Stimulated activated CD8-positive, alpha-beta memory T cell treated with anti-CD3 and anti-CD28 coated beads, Interleukin-7, amount 100 ng/mL, for 24 hours (primary cell): ENCODE measurements around the gene ADCY3.

ENCODE experiments used
- DNase-seq: peaks from one replicate; pipeline ENCODE4 v3.0.0-alpha.2; 2020; ENCODE audit warnings: low read depth

ADCY3 gene

DNA sequence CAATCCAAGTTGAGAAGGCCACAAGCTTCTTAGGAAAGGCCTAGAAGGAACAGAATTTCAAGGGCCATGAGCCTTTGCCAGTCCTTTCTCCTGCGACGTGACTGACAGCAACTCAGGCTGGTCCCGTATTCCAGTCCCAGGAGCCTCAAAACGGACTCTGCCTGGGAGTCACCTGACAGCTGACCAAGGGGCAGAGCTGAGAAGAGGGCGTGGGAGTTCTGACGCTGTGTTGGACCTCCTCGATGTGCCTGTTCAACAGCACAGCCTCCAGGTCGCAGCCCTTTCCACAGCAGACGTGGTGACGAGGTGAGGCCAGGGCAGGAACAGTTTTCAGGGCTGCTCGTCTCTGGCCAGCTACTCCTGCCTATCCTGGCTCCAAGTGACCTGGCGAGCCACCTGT, 89.3 kb downstream of the ADCY3 start:
- DNase-seq, result no peak

DNA sequence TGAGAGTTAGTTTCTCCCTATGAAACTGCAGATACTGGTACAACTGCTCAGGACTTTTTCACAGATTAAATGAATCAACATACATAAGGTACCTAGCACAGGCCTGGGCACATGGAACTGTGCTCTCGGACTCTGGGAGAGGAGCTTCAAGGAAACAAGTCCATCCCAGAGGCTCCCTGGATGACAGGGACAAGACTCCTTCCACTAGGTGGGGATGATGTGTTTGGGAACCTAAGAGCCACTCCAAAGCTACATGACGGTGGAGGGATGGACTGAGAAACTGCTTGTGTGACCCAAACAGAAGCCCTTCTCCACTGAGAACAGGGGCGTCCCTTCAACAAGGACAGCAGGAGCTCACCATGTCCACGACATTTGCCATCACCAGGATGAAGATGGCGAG, 89.7 kb downstream of the ADCY3 start:
- no peak for DNase-seq

DNA sequence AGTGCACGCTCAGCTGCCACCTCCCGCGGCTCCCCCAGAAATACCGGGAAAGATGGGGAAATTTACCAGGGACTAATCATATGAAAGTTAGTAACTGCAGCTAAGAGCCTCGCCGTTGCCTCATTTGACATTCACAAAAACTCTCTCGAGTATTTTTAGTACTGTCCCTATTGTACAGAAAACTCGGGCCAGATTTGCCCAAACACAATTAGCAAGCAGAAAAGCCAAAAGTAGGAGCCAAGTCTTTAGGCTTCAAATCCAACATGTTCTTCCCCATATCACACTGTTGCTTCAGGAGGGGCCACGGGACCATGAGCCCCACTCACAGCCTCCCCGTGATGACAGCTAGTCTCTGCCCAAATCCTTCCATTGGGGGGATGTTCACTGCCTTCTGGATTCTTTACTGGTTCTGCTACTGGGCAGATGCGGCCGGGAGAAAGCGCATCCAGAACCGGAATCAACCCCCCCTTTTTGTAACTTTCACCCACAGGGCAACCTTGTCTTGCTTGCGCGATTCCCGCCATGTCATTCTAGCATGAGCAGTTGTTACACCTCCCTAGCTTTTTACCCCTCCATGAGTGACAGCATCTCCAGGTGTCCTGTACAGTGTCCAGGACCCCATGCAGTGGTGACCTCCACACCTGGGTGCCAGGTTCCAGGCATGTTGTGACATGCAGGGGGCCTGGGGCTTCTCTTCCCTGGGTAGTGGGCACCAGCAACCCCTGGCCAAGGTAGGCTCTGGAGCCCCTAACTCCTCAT, 91.6 kb downstream of the ADCY3 start:
- DNase-seq, result no peak

DNA sequence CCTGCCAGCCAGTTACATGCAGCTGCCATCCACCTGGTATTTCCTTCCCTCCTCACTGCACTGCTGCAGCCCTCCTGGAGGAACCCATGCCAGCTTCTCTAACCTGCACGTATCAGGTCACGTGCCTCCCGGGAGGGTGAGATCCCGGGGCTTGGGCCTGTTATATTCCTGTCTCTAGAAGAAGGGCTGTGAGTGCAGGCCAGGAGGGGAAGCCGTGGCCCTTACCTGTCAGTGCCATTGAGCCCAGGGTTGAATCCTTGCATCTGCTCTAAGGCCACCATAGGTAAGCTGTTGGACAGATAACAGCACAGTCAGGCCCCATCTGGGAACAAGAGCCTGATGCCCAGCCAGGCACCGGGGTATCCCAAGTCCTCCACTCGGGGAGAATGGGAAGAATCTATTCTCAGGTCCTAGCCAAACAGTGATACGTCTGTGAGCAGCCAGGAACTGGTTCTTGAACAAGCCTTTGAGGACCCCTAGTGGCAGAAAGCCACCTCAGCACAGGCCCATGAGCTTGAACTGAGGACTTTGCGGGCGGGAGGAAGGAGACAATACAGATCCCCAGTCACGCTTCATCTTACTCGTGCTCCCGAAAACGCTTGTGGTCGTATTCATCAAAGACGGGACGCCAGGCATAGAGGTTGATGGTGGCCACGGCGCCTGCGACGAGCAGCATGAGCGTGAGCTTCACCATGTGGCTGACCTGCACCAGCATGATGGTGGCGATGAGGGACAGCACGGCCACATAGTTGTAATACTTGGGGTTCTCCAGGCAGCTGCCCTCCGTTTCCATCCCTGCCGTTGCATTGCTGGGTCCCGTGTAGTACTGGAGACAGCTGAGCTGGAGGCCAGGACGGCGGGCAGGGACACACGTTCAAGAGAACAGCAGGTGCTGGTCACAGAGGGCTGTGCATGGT, 92.5 kb downstream of the ADCY3 start:
- peak; percentile 48 for DNase-seq

DNA sequence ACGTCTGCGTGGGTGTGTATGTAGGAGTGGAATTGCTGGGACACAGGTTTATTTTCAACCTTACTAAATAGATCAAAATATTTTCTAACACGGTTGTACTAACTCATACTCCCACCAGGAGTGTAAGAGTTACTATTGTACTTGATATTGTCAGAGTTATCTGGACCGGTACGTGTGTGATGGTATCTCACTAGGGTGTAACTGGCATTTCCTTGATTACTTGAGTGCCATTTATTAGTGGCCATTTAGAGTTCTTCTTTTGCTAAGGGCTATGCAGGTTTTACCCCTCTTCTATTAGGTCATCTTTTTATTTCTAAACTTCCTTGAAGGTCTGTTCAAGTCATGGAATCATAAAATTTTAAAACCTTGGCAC, 93.3 kb downstream of the ADCY3 start:
- no peak for DNase-seq

DNA sequence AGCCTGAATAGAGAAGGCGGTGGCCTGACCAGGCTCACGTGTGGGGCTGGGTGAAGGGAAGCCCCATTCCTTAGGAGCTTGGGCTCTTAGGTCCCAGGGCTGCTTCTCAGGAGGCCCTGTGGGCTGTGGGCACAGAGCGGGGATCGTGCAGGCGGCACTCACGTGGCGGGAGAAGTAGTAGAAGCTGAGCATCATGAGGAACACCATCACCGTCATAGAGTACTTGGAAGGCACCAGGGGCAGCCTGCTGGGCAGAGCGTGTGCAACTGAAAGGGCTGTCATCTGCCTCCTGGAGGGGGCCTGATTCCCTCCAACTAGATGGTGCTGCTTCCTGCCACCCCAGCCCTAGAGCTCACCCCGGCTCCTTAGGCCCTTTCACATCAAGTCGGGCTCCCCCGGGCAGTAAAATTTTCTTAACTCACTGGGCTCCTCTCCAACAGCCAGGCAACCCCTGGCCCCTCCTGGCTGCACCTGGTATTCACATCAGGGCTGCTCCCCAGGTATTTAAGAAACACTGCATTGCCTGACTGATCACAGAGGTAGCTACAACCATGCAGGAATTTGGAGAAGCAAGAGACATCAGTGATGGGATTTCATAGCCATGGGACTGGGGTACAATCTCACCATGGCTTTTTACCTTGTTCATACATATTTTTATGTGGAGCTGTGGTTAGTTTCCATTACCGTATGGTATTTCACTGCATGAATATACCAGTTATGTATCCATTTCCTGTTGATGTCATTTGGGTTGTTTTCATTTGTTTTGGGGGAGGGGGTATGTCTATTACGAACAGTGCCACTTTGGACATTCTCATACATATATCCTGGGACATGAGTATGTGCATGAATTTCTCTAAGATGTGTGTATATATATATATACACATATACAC, 93.9 kb downstream of the ADCY3 start:
- no peak for DNase-seq

DNA sequence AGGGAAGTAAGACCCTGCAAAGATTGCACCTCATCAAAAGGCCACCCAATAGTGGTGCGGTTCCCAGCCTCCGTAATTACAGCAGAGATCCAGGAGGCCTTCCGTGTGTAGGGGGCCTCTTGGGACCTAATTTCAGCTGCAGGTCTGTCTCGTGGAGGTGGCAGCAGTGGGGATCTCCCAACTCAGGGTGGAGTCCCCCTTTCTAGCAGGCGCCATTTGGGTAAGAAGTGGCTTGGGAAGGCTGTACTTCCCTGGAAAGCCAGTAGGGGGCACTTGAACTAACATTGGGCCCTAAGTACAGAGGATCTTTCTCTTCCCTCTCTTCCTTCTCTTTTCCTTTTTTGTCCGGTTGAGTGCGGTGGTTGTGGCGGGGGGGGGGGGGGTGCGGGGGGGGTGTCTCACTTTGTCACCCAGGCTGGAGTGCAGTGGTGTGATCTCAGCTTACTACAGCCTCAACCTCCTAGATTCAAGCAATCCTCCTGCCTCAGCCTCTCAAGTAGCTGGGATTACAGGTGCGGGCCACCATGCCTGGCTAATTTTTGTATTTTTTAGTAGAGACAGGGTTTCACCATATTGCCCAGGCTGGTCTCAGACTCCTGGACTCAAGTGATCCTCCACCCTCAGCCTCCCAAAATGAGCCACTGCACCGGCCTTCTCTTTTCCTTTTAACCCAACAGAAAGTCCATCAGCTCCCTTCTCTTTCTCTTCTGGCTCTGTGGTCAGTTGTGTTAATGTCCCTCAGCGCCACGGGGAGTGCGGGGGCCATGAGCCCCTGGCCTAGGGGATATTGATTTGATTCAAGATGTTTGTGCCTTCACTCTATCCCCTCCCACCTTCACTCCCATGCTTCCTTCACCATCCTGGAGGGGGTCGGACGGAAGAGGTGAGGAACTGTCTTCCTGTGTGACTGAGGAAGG, 94.8 kb downstream of the ADCY3 start:
- no peak for DNase-seq

DNA sequence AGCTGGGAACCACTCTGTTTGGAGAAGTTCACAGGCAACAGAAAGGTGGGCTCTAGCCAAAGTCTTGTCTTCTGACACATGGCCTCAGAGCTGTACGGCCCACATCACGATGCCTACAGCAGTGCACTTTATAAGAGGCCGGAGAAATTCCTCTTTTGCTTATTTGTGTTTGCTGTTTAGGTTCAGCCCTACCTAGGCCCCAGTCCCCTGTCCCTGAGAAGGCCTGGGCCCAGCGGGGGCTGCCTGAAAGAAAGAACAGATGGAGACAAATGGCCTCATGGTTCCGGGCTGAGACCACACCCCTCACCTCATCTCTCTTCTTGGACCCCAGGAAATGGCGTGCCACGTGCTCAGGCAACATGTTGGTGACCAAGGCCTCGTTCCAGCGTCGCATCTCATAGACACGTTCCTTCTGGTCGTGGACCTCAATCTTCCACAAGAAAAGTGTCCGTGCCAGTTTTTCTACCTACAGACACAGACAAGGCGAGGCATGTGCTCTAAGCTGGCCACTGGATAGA, 95.9 kb downstream of the ADCY3 start:
- no peak for DNase-seq

DNA sequence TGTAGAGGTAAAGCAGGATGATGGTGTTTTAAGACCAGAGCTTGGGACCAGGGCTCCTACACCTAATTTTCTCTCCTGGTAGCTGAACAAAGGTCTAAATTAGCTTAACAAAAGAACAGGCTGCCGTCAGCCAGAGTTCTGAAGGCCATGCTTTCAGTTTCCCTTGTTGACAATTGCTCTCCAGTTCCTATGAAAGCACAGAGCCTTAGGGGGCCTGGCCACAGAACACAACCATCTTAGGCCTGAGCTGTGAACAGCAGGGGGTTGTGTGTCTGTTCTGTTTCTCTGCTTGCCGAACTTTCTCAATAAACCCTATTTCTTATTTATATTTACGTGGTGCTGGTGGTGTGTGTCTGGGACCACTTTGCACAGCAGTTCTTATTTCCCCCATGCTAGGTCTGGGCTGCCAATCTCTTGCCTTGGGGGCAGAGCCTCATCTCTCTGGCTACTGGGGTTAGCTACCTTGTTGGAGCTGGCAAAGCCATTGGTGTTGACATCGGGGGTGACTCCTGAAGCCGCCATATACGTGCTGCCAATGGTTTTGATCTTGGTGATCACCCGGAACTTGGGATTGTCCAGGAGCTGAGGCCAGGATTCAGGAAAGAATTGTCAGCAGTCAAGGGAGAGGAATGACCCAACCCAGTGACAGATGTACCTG, 97.9 kb downstream of the ADCY3 start:
- no peak for DNase-seq

DNA sequence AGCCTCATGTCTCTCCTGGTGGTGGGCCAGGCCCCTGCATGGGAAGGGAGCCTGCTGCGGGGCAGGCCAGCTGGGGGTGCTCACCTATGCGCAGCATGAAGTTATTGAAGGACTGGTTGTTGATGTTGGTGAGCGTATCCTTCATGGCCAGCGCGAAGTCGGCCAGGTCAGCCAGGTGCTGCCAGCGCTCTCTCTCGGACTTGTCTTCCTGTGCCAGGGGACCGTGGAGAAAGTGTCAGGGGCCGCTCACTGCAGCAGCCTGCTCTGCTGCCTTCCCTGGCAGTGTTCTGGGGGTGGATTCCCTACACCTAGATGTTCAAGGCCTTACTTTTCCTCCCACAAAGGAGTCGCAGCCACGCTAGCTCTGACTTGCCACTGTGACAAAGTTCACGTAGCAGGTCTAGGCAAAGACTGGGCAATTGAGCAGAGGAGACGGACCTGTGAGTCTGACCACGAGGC, 98.6 kb downstream of the ADCY3 start:
- DNase-seq, result no peak

DNA sequence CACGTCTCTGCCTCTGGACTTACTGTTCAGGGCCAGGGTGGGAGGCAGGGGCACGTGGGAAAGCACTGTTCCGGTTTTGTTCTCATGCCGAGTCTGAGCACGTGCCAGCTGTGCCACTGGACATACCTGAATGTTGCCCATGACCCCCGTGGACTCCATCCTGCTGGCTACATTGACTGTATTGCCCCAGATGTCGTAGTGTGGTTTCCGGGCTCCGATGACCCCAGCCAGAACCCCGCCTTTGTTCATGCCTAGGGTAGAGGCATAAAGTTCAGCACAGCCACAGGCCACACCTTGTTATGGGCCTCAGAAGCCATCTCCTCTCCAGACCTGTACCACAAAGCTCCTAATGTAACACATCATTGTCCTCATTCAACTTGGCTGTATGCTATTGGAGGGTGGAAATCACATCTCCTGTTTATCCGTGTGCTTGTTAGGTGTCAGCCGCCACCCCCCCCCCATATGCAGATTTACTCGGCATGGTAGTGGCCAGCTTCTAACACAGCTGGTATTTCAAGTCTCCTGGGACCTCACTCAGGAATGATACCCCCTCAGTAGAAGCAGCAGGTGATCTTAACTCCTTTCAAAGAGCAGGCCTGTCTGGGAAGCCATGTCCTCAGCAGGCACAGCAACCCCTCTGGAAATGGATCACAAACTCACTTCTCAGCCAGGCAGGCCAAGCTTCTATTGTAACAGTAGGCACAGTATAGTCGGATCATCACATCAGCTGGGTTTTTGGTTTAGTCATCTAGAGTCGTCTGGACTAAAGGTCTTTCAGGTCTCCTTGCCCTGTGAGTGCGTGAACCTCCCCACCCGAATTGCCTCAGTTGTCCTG, 99.2 kb downstream of the ADCY3 start:
- DNase-seq, result no peak

DNA sequence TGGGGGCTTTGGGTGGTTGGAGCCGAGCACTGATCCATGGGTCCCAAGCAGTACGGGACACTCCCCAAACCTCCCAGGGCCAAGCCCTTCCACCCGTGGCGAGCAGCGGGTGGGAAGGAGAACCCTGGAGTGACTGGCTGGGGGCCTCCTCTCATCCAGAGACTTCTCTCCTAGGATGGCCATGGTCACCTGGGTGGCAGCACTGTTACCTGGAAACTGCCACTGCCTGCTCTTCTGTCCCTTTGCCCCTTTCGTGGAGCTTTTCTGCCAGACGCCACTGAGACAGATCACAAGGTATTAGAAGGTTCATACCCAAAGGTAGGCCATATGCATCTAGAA, 99.9 kb downstream of the ADCY3 start:
- DNase-seq, result no peak

DNA sequence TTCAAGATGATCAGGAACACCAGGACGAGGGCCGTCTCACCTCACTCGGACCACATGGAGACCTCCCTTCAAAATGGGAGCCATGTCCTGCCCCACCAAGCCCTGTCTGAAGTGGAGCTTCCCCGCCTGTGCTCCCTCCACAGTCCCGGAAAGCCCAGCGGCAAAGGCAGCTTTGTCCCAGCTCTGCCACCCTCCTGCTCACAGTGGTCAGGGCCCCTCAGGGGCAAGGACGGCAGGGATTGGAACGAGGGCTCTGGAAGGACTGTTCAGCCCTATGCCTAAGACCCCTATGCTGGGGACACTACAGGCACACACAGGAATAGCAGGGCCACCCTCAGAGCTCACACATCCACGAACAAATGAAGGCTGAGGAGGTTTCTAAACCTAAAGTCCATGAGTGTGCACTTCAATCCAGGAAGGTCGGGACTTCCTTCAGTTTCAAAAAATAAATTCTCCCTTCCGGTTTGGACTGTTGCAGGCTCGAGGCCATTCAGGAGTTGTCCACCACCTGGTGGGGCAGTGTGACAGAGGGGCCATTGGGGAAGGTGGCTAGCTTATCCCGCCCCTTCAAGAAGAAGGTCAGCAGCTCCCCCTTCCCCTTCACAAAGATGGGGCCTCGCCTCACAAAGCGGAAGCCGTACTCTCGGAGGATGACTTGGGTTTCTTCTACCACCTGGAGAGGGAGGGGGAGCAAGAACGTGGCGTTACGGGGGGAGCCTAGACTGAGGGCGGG, 100.4 kb downstream of the ADCY3 start:
- DNase-seq, result no peak

DNA sequence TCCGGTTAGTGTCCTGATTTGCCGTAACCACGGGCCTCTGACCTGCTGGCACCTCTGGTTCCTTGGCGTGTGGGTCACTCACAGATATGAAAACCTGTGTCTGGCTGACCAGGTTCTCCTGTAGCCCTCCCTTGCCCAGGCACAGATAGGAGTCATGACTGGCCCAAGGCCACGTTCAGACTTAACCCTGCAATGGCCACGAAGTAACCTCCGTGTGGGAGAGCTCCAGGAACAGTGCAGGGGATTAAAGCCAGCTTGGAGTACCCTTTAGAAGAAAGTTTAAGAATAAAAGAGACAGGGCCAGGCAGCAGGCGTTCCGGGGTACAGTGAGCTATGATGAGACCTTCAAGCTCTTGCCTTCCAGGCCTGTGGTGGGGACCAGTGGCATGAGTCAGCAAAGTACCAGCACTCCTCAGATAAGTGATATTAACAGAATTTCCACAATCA, 101.3 kb downstream of the ADCY3 start:
- no peak for DNase-seq

DNA sequence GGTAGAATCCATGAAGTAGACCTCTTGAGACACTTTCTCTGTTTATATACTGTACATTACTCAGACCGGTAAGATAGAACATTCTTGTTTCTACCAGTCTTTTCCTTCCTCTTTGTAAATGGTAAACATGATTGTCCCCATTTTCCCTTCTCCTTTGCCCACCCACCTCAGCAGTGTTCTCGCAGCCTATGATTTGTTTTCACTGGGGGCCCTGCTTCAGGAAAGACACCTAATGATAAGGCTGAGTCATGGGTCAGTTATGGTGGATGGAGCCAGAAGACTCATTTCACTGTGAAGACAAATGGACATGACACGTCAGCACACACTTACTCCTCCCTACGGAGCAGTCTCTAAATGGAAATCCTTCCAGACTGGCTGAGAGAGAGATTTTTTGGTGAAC, 103.2 kb downstream of the ADCY3 start:
- DNase-seq, result no peak

DNA sequence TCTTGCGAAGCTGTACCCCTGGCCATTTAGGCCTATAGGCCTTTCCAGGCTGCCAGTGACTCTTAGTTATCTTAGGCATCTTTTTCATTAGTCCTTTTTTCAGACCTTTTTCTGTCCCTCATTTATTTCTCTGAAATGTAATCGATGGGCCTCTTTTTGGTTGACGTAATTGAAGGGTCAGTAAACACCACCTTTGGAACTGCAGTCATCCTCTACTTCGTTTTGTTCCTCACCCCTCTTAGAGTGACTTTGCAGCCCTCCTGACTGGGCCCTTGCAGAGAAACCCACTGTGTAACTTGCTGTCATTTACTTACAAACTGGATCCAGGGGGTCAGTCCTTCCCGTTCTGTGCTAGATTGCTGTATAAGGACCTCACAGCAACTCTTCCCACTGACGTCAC, 103.6 kb downstream of the ADCY3 start:
- DNase-seq, result no peak

DNA sequence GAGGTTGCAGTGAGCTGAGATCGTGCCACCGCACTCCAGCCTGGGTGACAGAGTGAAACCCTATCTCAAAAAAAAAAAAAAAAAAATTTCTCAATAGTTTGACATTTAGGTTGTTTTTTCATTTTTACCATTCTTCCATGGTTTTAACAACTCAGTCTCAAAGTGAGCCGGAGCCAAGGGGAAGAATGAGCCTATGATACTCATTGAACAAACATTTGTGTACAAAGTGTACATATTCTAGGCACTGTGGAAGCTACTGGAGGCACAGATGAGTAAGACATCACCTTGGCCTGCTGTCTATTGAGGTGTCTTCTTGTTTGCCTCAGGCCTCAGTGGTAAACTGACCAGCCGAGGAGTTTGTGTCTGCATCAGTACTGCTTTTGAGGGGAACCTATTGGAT, 104.9 kb downstream of the ADCY3 start:
- DNase-seq, result no peak

DNA sequence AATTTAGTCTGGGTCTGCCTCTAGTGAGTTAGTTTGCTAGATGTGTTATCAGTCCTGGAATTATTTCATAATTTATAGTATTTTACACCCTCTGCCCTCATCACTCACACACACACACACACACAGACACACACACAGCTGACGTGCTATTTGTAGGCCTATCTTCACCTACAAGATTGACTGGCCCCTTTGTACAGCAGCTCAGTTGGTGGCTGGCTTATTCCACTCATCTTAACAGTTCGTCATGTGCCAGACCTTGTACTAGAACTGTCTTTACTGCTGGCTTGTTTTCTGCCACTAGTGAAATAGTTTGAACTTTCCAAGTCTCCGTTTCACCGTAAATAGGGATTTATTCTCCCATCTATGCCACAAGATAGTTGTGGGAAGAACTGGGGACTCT, 105.5 kb downstream of the ADCY3 start:
- no peak for DNase-seq

DNA sequence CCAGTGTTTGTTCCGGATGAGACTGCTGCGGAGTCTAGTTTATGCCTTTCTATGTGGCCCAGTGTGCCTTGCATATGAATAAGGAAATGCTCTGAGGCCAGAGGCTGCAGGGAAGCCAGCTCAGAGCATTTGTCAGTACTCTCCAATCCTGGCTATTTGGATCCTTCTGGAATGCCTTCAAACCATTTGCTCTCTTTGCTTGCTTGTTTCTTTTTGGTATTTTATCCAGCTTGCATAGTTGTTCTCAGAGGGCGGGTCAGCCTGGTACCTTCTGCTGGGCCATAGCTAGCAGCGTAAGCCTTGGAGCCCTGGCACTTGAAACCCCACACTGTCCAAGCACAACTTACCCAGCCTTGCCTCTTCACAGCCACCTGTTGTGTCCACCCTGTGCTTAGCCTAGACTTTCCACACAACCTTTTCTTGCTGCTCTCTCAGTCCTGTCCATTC, 106.3 kb downstream of the ADCY3 start:
- no peak for DNase-seq
